ENCODE data around the gene INO80E. TPM values are rescaled to one million over a fixed set of nuclear protein-coding genes. Genes with fewer than 3 reads are reported as not detected.
A peak's percentile ranks its signal among the peaks of the same experiment; 100 is the strongest.

Gene INO80E
- total RNA-seq, 2 experiments from 2014 or later, result 75.9 to 79.1 TPM

DNA sequence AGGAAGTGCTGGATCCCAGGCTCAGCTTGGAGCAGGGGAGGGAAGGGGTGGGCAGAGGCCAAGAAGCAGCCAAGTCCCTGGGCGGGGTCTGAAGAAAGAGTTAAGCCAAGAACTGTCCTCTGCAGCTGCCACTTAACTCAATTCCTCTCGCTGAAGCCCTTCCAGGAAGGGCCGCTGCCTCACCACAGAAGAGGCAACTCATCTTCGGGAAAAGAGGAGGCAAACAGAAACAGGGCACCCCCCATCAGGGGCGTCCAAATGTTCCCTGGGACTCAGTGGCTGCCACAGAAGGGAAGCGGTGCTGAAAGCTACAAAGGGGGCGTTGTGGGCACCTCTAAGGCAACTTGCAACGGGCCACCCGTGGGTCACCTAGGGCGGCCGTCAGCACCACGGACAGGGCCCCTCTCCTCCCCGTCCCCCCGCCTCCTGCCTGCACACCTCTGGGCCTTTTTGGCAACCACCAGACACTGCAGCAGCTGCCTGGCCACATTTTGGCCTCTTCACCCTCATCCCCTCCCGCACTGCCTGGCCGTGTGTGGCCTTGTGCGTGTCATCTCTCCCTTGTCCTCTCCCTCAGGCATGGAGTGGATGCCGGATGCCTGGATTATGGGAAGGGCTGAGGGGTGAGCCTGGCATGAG is 32.5 kb downstream of the INO80E start:
- Mint-ChIP-seq H3K4me3 (no peak overlapping the region), H3K36me3 (ENCODE audit: low read depth) (no peaks in the 10 kb centered on the region), H3K27me3 (peaks cover 45% of the 10 kb centered on the region), H3K9me3 (no peaks in the 10 kb centered on the region), H3K27ac (no peak overlapping the region), H3K4me1 (ENCODE audit: low read depth) (no peaks in the 10 kb centered on the region)
- TF ChIP-seq, protein P1, sequence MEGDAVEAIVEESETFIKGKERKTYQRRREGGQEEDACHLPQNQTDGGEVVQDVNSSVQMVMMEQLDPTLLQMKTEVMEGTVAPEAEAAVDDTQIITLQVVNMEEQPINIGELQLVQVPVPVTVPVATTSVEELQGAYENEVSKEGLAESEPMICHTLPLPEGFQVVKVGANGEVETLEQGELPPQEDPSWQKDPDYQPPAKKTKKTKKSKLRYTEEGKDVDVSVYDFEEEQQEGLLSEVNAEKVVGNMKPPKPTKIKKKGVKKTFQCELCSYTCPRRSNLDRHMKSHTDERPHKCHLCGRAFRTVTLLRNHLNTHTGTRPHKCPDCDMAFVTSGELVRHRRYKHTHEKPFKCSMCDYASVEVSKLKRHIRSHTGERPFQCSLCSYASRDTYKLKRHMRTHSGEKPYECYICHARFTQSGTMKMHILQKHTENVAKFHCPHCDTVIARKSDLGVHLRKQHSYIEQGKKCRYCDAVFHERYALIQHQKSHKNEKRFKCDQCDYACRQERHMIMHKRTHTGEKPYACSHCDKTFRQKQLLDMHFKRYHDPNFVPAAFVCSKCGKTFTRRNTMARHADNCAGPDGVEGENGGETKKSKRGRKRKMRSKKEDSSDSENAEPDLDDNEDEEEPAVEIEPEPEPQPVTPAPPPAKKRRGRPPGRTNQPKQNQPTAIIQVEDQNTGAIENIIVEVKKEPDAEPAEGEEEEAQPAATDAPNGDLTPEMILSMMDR (IDR thresholded peaks at IDR 0.05), result no peak
- intact Hi-C loops (cut with micrococcal nuclease), result loop anchor here (10.0 kb wide), 1 partner anchor 324 kb away; no protein-coding TSS in a partner anchor
- DNase-seq, result peak; percentile 53
- POLR2A ChIA-PET, result interaction anchor here (0.9 kb wide), 1 partner anchor 220 kb away, joined by 3 read pairs; no protein-coding TSS in a partner anchor
- no peak for ATAC-seq
- CTCF ChIA-PET, result interaction anchor here (0.6 kb wide), 1 partner anchor 328 kb away, joined by 3 read pairs; no protein-coding TSS in a partner anchor

DNA sequence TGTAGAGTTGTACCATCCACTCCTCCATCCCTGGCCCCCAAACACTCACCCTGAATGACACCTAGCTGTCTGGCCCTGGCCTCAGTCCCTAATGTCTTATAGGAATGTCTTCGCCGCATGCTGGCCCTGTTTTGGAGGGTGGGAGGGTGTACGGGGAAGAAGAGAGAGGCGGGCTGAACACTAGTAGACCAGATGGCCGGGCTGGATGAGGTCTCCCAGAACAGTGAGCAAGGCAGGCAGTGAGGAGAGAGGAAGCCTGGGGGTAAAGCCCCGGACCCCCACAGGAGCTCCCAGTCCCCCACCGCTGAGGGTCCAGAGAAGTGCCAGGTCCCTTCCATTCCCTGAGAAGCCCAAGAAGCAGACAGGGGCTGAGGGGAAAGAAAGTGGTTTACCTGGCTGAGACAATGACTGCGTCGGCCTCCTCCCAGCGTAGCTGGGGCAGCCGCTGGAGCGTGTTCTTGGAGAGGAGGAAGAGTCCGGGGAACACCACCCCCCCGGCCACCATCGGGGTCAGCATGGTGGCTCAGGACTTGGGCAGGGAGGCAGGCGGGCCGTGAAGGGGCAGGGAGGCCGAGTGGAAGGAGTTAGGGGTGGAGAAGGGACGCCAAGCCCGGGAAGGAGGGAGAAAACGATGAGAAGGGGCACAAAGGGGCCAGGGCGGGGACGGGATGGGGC is 34.1 kb downstream of the INO80E start:
- H3K27ac Mint-ChIP-seq, result no peak overlapping the region
- H3K4me3 Mint-ChIP-seq, result no peak overlapping the region
- peaks cover 2% of the 10 kb centered on the region for H3K4me1 Mint-ChIP-seq (ENCODE audit: low read depth)
- ChIA-PET POLR2A (no interaction called here), CTCF (interaction anchor here (3.5 to 3.7 kb wide), 2 partner anchors 10 to 338 kb away, joined by 21 to 23 read pairs; no protein-coding TSS in a partner anchor)
- intact Hi-C loops (cut with micrococcal nuclease), result no loop called here
- DNase-seq (no peak), ATAC-seq (no peak)
- TF ChIP-seq, protein P1 (IDR thresholded peaks at IDR 0.05), result no peak
- peaks cover 49% of the 10 kb centered on the region for H3K27me3 Mint-ChIP-seq
- H3K36me3 Mint-ChIP-seq (ENCODE audit: low read depth), result no peaks in the 10 kb centered on the region
- no peaks in the 10 kb centered on the region for H3K9me3 Mint-ChIP-seq

DNA sequence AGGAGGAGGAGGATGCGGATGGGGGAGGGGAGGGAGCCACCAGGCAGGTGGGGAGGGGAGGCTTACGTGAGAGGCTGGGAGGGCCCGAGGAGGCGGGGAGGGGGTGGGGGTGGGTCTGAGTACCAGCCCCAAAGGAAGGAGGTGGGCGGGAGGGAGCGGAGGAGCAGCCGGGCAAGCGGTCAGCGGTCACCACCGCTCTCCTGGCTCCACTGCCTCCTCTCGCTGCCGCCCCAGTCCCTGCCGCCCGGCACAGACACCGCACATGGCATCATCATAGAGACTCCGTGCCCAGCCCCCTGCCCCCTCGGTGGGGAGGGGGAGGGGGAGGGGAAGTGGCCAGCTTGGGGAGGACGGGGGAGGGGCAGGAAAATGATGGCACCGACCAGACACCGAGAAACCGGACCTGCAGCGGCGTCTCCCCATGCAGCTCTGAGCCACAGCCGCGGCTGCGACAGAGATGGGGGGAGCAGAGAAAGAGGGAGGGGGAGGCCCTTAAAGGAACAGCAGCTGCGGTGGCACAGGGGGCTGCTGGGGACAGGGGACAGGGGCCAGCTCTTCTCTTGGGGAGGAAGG is 34.9 kb downstream of the INO80E start, which contains the start of gene TLCD3B:
TSS of gene TLCD3B (minus strand) at position 431 of the 573 bp plus-strand sequence. CDS start 744 bp downstream, outside the sequence.
- intact Hi-C loops (cut with micrococcal nuclease), result no loop called here
- ATAC-seq, result no peak
- Mint-ChIP-seq H3K4me1 (ENCODE audit: low read depth) (peaks cover 2% of the 10 kb centered on the region), H3K36me3 (ENCODE audit: low read depth) (no peaks in the 10 kb centered on the region), H3K27ac (no peak within 1 kb of the TSS), H3K4me3 (no peak within 1 kb of the TSS), H3K9me3 (no peaks in the 10 kb centered on the region), H3K27me3 (peaks cover 53% of the 10 kb centered on the region)
- CTCF ChIA-PET, result interaction anchor here (0.9 to 3.7 kb wide), 24 partner anchors 8 to 339 kb away, joined by 3 to 36 read pairs (median 10); partner anchors contain the start of genes ASPHD1, C16orf92, CDIPT and KIF22
- DNase-seq, result no peak
- TF ChIP-seq, protein P1 (IDR thresholded peaks at IDR 0.05), result no peak
- POLR2A ChIA-PET, result no interaction called here

DNA sequence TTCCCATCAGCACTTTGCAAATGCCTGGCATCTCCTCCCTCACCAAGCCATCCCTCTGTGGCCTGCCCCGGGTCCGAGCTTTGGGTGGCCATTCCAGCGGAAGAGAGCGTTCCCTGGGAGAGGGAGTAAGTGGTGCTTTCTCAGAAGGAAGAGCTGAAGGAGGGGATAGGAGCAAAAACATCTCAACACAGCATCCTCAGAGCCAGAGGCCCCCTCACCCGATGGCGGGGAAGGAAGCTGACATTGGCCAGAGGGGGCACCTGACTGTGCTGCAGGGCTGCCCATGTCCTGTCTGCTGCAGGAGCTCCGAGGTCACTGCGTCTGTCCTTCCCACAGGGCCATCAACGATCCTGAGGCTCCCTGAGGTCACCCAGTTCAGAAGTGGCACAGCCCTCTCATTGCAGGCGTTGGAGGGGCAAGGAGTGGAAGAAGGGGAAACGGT is 35.5 kb downstream of the INO80E start:
- ATAC-seq (no peak), DNase-seq (no peak)
- CTCF ChIA-PET, result interaction anchor here (0.7 to 3.7 kb wide), 39 partner anchors 9 to 349 kb away, joined by 3 to 36 read pairs (median 6); partner anchors contain the start of genes ASPHD1, C16orf92, CDIPT and HIRIP3
- Mint-ChIP-seq H3K9me3 (no peaks in the 10 kb centered on the region), H3K36me3 (ENCODE audit: low read depth) (no peaks in the 10 kb centered on the region), H3K4me1 (ENCODE audit: low read depth) (peaks cover 2% of the 10 kb centered on the region), H3K27ac (no peak overlapping the region), H3K4me3 (no peak overlapping the region), H3K27me3 (peaks cover 53% of the 10 kb centered on the region)
- intact Hi-C loops (cut with micrococcal nuclease), result no loop called here
- TF ChIP-seq, protein P1 (IDR thresholded peaks at IDR 0.05), result no peak
- POLR2A ChIA-PET, result interaction anchor here (1.2 kb wide), 1 partner anchor 17 kb away, joined by 3 read pairs; no protein-coding TSS in a partner anchor
